GM23338 (cell line): ENCODE results near the gene AP1S1. TPM values are rescaled to one million over a fixed set of nuclear protein-coding genes. Genes with fewer than 3 reads are reported as not detected.

Experiments
- ATAC-seq: fragments of 200-7000 bp; cut with Tn5 transposase; 3 replicates; pipeline ENCODE4 v1.9.1; 2020
- DNase-seq: peaks from one replicate; pipeline ENCODE4 v3.0.0-alpha.2; 2015; ENCODE audit warnings: low spot score
- H2AFZ ChIP-seq: fragments of 200-600 bp; sonication (generic); 2 replicates; pipeline ENCODE4 v1.8.0; 2016; ENCODE audit warnings: antibody characterized with exemption, mild to moderate bottlenecking, moderate library complexity
- H3F3A ChIP-seq: fragments of 200-600 bp; sonication (generic); replicated peaks from 2 replicates; pipeline ENCODE4 v1.8.0; 2017; ENCODE audit warnings: antibody characterized with exemption, mixed run types, low read depth
- H3K27ac ChIP-seq: fragments of 200-600 bp; sonication (generic); 2 replicates; pipeline ENCODE4 v1.6.1; 2016; ENCODE audit warnings: low read depth
- H3K27me3 ChIP-seq: fragments of 200-600 bp; sonication (generic); 2 replicates; pipeline ENCODE4 v1.8.0; 2016; ENCODE audit warnings: mild to moderate bottlenecking, mixed run types, moderate library complexity; ENCODE audit not compliant: insufficient read depth
- H3K36me3 ChIP-seq: fragments of 200-600 bp; sonication (generic); 2 replicates; pipeline ENCODE4 v1.8.0; 2016; ENCODE audit warnings: mild to moderate bottlenecking; ENCODE audit not compliant: insufficient read depth
- H3K4me1 ChIP-seq: fragments of 200-600 bp; sonication (generic); 2 replicates; pipeline ENCODE4 v1.8.0; 2016; ENCODE audit warnings: mild to moderate bottlenecking, moderate library complexity; ENCODE audit not compliant: insufficient read depth
- H3K4me2 ChIP-seq: fragments of 200-600 bp; sonication (generic); 2 replicates; pipeline ENCODE4 v1.7.1; 2017; ENCODE audit warnings: mixed run types
- H3K4me3 ChIP-seq: fragments of 200-600 bp; sonication (generic); 2 replicates; pipeline ENCODE4 v1.6.1; 2016; ENCODE audit warnings: mixed run types
- H3K79me2 ChIP-seq: fragments of 200-600 bp; sonication (generic); replicated peaks from 2 replicates; pipeline ENCODE4 v1.8.0; 2017; ENCODE audit warnings: mild to moderate bottlenecking; ENCODE audit not compliant: insufficient read depth
- H3K9me2 ChIP-seq: fragments of 200-600 bp; sonication (generic); 2 replicates; pipeline ENCODE4 v1.8.0; 2017; ENCODE audit not compliant: insufficient read depth
- H4K20me1 ChIP-seq: fragments of 200-600 bp; sonication (generic); replicated peaks from 2 replicates; pipeline ENCODE4 v1.8.0; 2017; ENCODE audit warnings: mild to moderate bottlenecking; ENCODE audit not compliant: insufficient read depth
- H3K27ac Mint-ChIP-seq: 2 replicates; pipeline ENCODE4 v1.8.0; 2020; ENCODE audit warnings: inconsistent platforms, mild to moderate bottlenecking, moderate library complexity, mixed read lengths
- H3K27me3 Mint-ChIP-seq: 3 replicates; pipeline ENCODE4 v1.8.0; 2022; ENCODE audit warnings: low read depth, mild to moderate bottlenecking, moderate library complexity, mixed read lengths, inconsistent platforms; ENCODE audit not compliant: insufficient read depth, poor library complexity
- H3K36me3 Mint-ChIP-seq: 3 replicates; pipeline ENCODE4 v1.8.0; 2021; ENCODE audit warnings: low read depth, mild to moderate bottlenecking, inconsistent platforms, moderate library complexity, mixed read lengths
- H3K4me1 Mint-ChIP-seq: 3 replicates; pipeline ENCODE4 v1.8.0; 2020; ENCODE audit warnings: mild to moderate bottlenecking, inconsistent platforms, mixed read lengths
- H3K4me3 Mint-ChIP-seq: 3 replicates; pipeline ENCODE4 v1.8.0; 2021; ENCODE audit warnings: moderate library complexity, mild to moderate bottlenecking, inconsistent platforms, mixed read lengths
- H3K9me3 Mint-ChIP-seq: 3 replicates; pipeline ENCODE4 v1.8.0; 2020; ENCODE audit warnings: moderate library complexity, mild to moderate bottlenecking, inconsistent platforms, mixed read lengths
- CREB1 ChIP-seq: fragments of 250-450 bp; sonication (Bioruptor Pico); IDR thresholded peaks from 2 replicates; pipeline ENCODE4 v1.5.0; 2020; ENCODE audit warnings: low read depth, mild to moderate bottlenecking, moderate library complexity
- EZH2phosphoT487 ChIP-seq: fragments of 200-600 bp; sonication (generic); IDR thresholded peaks from one replicate; pipeline ENCODE4 v1.8.1; 2018; ENCODE audit warnings: antibody characterized with exemption; ENCODE audit not compliant: unreplicated experiment
- REST ChIP-seq: IDR thresholded peaks from one replicate; pipeline ENCODE4 v1.6.1; 2018; ENCODE audit warnings: antibody characterized with exemption; ENCODE audit not compliant: unreplicated experiment
- STAT1 ChIP-seq: IDR thresholded peaks from one replicate; pipeline ENCODE4 v1.6.1; 2016; ENCODE audit warnings: antibody characterized with exemption; ENCODE audit not compliant: unreplicated experiment
- ZNF114 ChIP-seq: fragments of 250-450 bp; sonication (Bioruptor Pico); IDR thresholded peaks from 2 replicates; pipeline ENCODE4 v1.5.0; 2020; ENCODE audit warnings: mild to moderate bottlenecking, moderate library complexity
- ZNF331 ChIP-seq: fragments of 250-450 bp; sonication (Bioruptor Pico); IDR thresholded peaks from 2 replicates; pipeline ENCODE4 v1.5.0; 2020; ENCODE audit warnings: low read depth, mild to moderate bottlenecking, moderate library complexity
- ZNF462 ChIP-seq: fragments of 250-450 bp; sonication (Bioruptor Pico); IDR thresholded peaks from 2 replicates; pipeline ENCODE4 v1.5.0; 2020; ENCODE audit warnings: mild to moderate bottlenecking, moderate library complexity
- polyA plus RNA-seq: library from polyadenylated mRNA; unstranded; fragments of >200 nt; fragmentation: Nextera tagmentation; extraction: Ambion mirVana; gene quantifications from 2 replicates; pipeline ENCODE4 v1.2.1, GENCODE V29; 2016
- total RNA-seq: library from RNA; depleted of rRNA; stranded (reverse); fragments of >200 nt; shearing (Covaris generic); gene quantifications from 2 replicates; pipeline ENCODE4 v1.2.3, GENCODE V29; 2014
- TF ChIP-seq, protein P1 (sequence below), 2 experiments: fragments of 200-600 bp in 1 of 2; sonication (generic) in 1 of 2; conservative IDR thresholded peaks; 2 replicates each; pipeline versions ENCODE4 v1.5.1 to v1.6.1; 2016 to 2017; ENCODE audit warnings: antibody characterized with exemption in 2 of 2, low read depth in 2 of 2, mild to moderate bottlenecking in 2 of 2, moderate library complexity in 1 of 2

The AP1S1 gene
- total and polyA plus RNA-seq, 2 experiments from 2014 or later = 11.5 to 60.6 TPM

DNA sequence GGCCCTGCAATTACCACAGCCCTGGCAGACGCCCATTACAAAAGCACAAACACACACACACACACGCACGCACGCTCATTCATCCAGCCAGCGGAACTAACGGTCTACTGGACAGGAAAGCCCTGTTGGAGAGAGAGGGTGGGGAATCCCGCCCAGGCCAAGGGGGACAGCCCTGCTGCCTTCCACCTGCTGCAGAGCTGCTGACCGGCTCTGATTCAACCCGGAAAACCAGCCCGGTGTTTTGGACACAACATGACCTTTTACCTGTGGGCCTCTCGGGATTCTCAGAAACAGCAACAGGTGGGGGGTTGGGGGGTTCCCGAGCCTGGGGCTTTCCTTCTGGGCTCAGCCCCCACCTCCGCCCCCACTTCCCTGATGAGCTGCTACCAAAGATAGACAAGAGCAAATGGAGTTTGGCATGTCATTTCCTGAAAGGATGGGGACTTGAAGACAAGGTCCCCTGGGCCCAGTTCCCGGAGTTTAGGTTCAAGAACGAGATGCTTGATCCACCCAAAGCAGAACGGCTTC lies 45.9 kb upstream of the AP1S1 start (continued):
- TF ChIP-seq ZNF462 (no peak), EZH2phosphoT487 (no peak), ZNF331 (no peak)

- H3K4me1 ChIP-seq = no peaks in the 10 kb centered on the region
- no peaks in the 10 kb centered on the region for H3K36me3 Mint-ChIP-seq
- ATAC-seq = no peak; the same call in 2 of the 3 replicates
- no peaks in the 10 kb centered on the region for H3K79me2 ChIP-seq
- no peaks in the 10 kb centered on the region for H3F3A ChIP-seq
- no peaks in the 10 kb centered on the region for H3K36me3 ChIP-seq
- H3K27ac ChIP-seq = no peak overlapping the region
- no peak overlapping the region for H3K4me2 ChIP-seq
- H3K9me3 Mint-ChIP-seq = no peaks in the 10 kb centered on the region
- no peak overlapping the region for H3K4me3 Mint-ChIP-seq
- H3K9me2 ChIP-seq = no peaks in the 10 kb centered on the region
- no peak for DNase-seq
- no peaks in the 10 kb centered on the region for H3K27me3 ChIP-seq
- H3K27ac Mint-ChIP-seq = no peak overlapping the region
- H3K4me3 ChIP-seq = no peak overlapping the region
- H4K20me1 ChIP-seq = no peaks in the 10 kb centered on the region
- H2AFZ ChIP-seq = peak overlapping the region; percentile 18; the same call in 1 of the 2 replicates
- H3K27me3 Mint-ChIP-seq = peaks cover 13% of the 10 kb centered on the region
- peaks cover 9% of the 10 kb centered on the region for H3K4me1 Mint-ChIP-seq
- no peak for TF ChIP-seq ZNF114 (CRISPR knock-in tag)
- TF ChIP-seq, protein P1, sequence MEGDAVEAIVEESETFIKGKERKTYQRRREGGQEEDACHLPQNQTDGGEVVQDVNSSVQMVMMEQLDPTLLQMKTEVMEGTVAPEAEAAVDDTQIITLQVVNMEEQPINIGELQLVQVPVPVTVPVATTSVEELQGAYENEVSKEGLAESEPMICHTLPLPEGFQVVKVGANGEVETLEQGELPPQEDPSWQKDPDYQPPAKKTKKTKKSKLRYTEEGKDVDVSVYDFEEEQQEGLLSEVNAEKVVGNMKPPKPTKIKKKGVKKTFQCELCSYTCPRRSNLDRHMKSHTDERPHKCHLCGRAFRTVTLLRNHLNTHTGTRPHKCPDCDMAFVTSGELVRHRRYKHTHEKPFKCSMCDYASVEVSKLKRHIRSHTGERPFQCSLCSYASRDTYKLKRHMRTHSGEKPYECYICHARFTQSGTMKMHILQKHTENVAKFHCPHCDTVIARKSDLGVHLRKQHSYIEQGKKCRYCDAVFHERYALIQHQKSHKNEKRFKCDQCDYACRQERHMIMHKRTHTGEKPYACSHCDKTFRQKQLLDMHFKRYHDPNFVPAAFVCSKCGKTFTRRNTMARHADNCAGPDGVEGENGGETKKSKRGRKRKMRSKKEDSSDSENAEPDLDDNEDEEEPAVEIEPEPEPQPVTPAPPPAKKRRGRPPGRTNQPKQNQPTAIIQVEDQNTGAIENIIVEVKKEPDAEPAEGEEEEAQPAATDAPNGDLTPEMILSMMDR (conservative IDR thresholded peaks at IDR 0.05; ENCODE audit: low read depth in 2 of 2) = no peak
- TF ChIP-seq REST = no peak
- TF ChIP-seq CREB1 (CRISPR knock-in tag) = no peak
- TF ChIP-seq EZH2phosphoT487 = no peak
- TF ChIP-seq STAT1 = no peak
Observed at GRCh38 chr7:101108961-101109360, 45.3 kb upstream of the AP1S1 start.
